DMS53 treated with DMSO at 0.1 percent for 48 hours (cell line): ENCODE data around the gene MIER3.

Experiments used
- DNase-seq: peaks from one replicate; lab custom pipeline; 2025; ENCODE audit not compliant: unreplicated experiment; lab: John Stamatoyannopoulos, UW

Gene MIER3

DNA sequence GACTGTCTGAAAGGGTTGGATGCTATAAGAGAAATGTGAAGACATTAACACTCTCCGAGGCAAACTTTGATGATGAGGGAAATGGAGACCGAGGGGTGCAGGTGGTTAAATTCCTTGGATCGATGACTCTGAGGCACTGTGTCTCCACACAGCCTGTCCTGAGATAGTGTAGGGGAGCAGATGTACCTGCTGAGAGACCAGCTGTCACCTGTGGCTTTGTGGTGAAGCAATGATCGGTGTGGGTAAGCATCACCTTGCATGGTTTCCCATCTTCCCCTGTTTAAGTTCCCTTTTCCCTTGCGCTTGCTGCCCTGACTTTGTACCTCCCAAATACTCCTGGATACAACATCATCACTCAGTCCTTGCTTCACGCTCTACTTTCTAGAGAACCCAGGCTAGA, 9.8 kb upstream of the MIER3 start:
- DNase-seq, result no peak

GRCh38 chr5:56959326-56959725, 7.4 kb upstream of the MIER3 start:
- no peak for DNase-seq

GRCh38 chr5:56958595-56958994, 6.7 kb upstream of the MIER3 start:
- no peak for DNase-seq

GRCh38 chr5:56954262-56954661, 2.3 kb upstream of the MIER3 start:
- no peak for DNase-seq

DNA sequence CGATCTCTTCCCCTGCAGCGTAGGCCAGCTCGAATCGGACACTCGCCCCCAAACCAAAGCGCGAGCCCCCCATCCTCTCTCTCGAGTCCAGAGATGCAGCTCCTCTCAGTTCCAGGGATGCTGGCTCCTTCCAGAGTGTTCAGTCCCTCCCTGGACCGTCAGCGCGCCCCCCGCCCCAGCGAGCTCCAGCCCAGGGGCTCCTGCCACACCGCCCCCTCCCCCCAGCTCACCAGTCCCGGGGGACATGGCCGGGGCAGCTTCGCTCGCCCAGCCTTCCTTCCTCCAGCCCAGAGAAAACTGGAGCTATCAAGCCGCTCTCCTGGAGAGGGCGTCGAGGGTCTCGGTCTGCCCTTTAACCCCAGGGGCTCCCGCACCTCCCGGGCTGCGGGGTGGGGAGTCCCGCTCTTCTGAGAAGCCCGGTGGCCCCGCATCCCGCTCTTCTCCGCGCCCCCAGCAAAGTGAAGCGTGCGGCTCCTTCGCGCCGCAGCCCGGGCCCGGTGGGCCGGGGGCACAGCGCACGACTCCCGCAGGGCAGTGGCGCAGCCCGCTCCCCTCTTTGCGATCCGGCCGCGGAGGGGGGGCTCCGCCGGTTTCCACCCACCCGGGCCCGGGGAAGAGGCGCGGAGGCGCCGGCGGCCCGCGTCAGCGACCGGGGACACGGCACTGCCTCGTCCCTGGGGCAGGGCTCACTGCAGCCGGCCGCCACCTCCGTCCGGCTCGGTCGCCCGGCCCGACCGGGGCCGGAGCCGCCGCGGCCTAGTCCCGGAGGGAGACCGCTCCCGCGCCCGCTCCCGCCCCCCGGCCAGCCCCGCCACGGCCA, 587 bp downstream of the MIER3 start:
- DNase-seq, result no peak

- DNase-seq, result no peak
These were observed 1.2 kb downstream of the MIER3 start for GRCh38 chr5:56950626-56951125.

DNA sequence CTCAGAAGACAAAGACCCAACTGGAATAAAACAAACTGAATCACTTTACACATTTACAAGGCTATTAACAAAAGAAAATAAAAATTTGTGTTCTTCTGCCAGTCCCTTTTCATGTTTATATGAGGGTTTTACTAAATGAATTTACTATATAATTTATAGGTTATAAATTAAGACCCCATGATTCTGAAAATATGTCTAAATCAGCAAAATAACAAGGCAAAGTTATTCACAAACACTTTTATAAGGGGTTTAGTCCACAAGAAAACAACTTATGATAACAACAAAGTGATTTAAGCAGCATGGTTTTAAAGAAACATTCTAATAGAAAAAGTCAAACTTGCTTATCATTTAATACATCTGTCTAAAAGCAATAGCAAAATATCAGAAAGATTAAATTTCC, 4.9 kb downstream of the MIER3 start:
- DNase-seq, result no peak

GRCh38 chr5:56941981-56942380, 9.9 kb downstream of the MIER3 start:
- DNase-seq, result no peak

GRCh38 chr5:56938858-56939257, 13.1 kb downstream of the MIER3 start:
- DNase-seq, result no peak

DNA sequence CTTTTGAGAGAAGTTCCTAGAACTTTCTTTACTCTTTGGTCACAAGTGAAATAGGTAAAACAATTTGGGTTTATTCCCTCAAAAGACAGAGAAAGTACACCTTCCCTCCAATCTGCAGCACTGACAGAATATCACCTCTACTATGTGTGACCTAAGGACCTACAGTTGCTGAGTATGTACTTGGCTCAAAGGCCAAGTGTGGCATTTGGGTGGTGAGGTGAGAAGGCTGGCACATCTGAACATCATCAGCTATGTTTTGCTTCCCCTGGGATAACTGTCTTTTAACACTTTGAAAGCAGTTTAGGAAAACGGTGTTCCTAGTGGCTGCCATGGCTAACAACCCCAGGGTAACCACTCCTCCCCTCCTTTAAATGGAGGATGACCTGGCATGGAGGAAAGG, 17.6 kb downstream of the MIER3 start:
- no peak for DNase-seq

DNA sequence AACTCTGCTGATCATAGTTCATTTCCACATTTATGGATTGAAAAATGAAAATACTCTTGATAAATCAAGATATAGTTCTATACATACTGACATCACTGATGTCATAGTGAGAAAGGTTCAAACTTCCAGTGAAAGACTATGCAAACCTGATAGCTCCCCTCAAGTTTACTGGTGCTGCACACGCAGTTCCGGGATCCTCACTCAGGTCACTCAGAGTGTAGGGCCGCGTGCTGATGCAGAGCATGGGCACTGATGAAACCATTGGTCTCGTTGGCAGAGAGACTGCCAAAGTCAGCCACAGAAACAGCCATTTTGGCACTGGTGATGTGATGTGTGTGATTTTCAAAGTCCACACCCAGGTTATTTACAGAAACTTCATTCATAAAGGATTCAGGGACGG, 29.0 kb downstream of the MIER3 start:
- DNase-seq, result no peak

DNA sequence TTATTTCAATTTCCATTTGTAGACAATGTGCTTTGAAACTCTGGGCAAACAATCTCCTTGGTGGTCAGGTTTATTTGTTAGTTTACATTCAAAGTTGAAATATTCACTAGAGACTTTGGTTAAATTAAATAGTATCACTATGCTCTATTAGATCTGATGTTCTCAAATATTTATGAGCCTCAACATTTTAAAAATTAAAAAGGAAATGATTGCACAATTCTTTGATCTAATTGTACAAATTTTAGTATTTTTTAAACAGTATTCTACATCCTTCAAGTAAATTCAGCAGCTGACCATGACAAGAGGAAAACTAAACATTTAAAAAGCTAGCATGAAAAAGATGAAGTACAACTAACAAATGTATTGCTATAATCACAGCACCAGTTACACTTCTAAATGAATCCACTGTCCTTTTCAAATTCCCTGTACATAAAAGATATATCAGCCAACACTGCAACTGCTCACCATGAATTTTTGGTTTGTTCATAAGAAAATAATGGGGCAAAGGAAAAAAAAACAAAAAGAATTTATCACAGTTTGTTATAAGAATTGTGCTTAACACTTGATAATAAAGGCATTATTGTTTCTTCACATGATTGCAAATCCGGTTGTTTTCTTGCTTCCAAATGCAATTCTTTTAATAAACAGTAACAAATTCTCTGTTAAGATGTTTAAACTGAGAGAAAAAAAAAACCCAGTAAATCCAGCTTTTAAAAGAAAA, 31.8 kb downstream of the MIER3 start:
- no peak for DNase-seq

DNA sequence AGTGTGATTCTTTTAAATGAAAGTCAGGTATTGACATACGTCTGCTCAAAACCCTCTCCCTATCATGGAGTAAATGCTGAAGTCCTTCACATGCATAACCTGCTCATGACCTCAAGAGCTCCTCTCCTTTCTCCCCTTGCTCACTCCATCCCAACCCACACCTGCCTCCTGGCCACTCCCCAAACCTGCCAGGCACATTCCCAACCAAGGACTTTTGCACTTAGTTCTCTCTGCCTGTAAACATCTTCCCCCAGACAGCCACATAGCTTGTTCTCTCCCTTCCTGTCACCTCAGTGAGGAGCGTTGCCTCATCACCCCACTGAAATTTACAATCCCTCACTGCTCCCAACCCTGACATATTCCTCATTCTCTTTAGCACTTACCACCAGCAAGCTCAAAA, 33.9 kb downstream of the MIER3 start:
- DNase-seq, result no peak

DNA sequence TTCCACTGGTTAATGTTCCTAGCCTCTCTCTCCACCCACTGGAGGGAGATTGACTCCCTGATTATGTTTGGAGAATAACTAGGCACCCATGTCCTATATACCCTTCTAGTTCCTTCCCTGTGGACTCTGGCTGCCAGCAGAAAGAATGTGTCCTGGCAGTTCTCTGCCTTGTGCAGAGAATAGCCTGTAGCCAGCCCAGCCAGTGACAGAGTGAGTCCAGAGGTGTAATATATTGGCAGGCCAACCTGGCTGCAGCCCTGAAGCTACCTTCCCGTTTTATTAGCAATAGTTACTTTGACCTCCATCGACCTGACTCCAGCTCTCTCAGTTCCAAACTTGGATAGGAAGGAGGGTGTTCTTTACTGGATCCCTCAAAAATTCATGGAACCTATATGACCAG, 34.4 kb downstream of the MIER3 start:
- DNase-seq, result no peak

DNA sequence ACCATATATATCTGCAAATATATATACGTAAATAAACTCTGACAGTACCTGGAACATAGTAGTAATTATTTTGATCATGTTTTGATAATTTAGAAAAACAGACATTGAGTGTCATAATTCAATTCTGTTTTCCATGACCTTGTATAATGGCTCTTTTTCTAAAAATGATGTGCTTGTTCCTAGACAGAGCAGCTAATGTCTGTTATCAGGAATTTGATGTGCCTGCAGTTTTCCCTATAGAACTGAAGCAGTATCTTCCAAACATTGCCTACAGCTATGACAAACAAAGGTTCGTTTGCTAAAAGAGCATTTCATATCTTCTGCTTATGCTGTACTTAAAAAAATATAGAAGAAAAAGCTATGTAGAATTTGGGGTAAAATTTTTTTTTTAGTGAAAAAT, 37.2 kb downstream of the MIER3 start:
- no peak for DNase-seq

- DNase-seq, result no peak
These were observed 38.2 kb downstream of the MIER3 start for GRCh38 chr5:56913766-56914165.

GRCh38 chr5:56910210-56910965, 41.5 kb downstream of the MIER3 start:
- DNase-seq, result peak; percentile 75

DNA sequence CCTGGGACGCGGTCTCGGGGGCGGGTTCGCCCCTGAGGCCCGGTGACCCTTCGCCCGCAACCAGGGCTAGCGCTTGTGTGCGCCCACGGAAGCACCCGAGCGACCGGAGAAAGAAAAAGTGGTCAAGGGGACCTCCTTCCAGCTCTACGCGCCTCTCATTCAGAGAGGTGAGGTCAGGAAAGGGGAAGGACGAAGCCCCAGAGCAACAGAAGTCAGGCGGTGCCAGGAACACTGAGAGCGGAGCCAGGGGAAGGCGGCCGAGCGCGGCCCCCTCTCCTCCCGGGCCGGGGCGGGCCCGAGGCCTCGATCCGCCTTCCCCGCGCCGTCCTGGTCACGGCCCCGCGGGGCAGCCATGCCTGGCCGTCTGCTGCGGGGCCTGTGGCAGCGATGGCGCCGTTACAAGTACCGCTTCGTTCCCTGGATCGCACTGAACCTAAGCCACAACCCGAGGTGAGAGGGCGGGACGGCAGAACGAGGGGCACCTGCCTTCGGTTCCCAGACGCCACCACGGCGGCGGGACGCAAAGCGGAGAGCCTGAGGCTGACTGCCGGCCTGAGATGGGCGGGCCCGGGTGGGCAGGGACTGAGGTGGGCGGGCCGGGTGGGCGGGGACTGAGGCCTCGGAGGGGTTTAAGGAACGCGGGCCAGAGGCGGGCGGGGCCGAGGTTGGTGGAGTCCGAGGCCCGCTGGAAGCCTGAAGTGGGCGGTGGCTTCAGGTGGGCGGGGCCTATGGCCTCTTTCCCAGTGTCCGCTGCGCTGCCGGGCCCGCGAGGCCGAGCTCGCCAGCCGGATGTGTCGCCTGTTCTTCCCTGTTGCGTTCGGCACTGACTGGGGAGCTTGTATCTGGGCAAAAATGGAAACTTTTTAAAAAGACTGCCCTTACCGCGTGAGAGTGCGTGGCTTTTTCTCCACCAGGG, 42.4 kb downstream of the MIER3 start, which contains the start of gene SETD9:
Gene SETD9, plus strand, starts transcription at position 303 of the 916 bp plus-strand sequence. Its CDS starts 50 bp downstream, at position 353.
- peak; percentile 95 for DNase-seq

- peak; percentile 88 for DNase-seq
These were observed 43.0 kb downstream of the MIER3 start for GRCh38 chr5:56908942-56909293.

- peak; percentile 54 for DNase-seq
These were observed 50.9 kb downstream of the MIER3 start for GRCh38 chr5:56900858-56901578.
